Measurements from ENCODE around the gene RND3.

- TF ChIP-seq, protein P1, sequence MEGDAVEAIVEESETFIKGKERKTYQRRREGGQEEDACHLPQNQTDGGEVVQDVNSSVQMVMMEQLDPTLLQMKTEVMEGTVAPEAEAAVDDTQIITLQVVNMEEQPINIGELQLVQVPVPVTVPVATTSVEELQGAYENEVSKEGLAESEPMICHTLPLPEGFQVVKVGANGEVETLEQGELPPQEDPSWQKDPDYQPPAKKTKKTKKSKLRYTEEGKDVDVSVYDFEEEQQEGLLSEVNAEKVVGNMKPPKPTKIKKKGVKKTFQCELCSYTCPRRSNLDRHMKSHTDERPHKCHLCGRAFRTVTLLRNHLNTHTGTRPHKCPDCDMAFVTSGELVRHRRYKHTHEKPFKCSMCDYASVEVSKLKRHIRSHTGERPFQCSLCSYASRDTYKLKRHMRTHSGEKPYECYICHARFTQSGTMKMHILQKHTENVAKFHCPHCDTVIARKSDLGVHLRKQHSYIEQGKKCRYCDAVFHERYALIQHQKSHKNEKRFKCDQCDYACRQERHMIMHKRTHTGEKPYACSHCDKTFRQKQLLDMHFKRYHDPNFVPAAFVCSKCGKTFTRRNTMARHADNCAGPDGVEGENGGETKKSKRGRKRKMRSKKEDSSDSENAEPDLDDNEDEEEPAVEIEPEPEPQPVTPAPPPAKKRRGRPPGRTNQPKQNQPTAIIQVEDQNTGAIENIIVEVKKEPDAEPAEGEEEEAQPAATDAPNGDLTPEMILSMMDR (IDR thresholded peaks at IDR 0.05) = no peak
- TF ChIP-seq EZH2 (IDR thresholded peaks at IDR 0.05; ENCODE audit: borderline replicate concordance, insufficient read depth, low read depth, low read length, poor library complexity, severe bottlenecking) = no peak
Observed at GRCh38 chr2:150507071-150507470, 19.6 kb upstream of the RND3 start.
